T-helper 2 cell treated with Interferon-gamma antibody and Interleukin-4, amounts not matched to agents 5 μg/mL and 100 μg/mL, for 36 hours (primary cell): ENCODE results near the gene TMEM248.
"Not testable (repeated sequence)": the region's sequence is repeated elsewhere in the genome, so short reads cannot be mapped to it uniquely, and the experiment has no call there.

ENCODE experiments used
- DNase-seq: peaks from one replicate; pipeline ENCODE4 v3.0.0; 2021; ENCODE audit warnings: low spot score
- H3K27ac Mint-ChIP-seq: one replicate; pipeline ENCODE4 v1.8.0; 2021; ENCODE audit warnings: mild to moderate bottlenecking, mixed read lengths
- H3K27me3 Mint-ChIP-seq: one replicate; pipeline ENCODE4 v1.8.0; 2021; ENCODE audit warnings: low read depth, mixed read lengths
- H3K36me3 Mint-ChIP-seq: one replicate; pipeline ENCODE4 v1.8.0; 2021; ENCODE audit warnings: low read depth, mixed read lengths
- H3K4me1 Mint-ChIP-seq: one replicate; pipeline ENCODE4 v1.8.0; 2021; ENCODE audit warnings: low read depth, mixed read lengths
- H3K4me3 Mint-ChIP-seq: one replicate; pipeline ENCODE4 v1.8.0; 2022; ENCODE audit warnings: mild to moderate bottlenecking, moderate library complexity, mixed read lengths
- H3K9me3 Mint-ChIP-seq: one replicate; pipeline ENCODE4 v1.8.0; 2021; ENCODE audit warnings: mixed read lengths

TMEM248 gene

GRCh38 chr7:66901941-66902843 lies 18.8 kb upstream of the TMEM248 start:
- DNase-seq, result no peak
- H3K4me1 Mint-ChIP-seq, result no peaks in the 10 kb centered on the region
- H3K27me3 Mint-ChIP-seq, result no peaks in the 10 kb centered on the region
- H3K9me3 Mint-ChIP-seq, result no peaks in the 10 kb centered on the region
- H3K36me3 Mint-ChIP-seq, result no peaks in the 10 kb centered on the region
- no peak overlapping the region for H3K4me3 Mint-ChIP-seq
- no peak overlapping the region for H3K27ac Mint-ChIP-seq

DNA sequence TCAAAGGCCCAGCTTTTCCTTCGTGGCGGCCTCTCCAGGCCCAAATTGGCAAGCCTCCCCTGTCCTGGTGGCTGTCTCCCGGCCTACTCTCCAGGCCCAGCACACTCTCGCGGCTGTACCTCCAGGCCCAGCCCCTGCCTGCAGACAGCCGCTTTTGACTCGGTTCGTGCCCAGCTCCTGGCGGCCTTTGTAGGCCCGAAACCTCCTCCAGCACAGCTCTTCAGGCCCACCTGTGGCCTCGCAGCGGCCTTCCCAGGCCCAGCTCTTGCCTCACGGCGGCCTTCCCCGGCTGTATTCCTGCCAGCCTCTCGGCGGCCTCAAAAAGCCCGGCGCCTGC lies 18.2 kb upstream of the TMEM248 start:
- Mint-ChIP-seq H3K36me3 (no peaks in the 10 kb centered on the region), H3K27me3 (no peaks in the 10 kb centered on the region), H3K9me3 (no peaks in the 10 kb centered on the region), H3K4me1 (no peaks in the 10 kb centered on the region), H3K4me3 (no peak overlapping the region), H3K27ac (no peak overlapping the region)
- no peak for DNase-seq

DNA sequence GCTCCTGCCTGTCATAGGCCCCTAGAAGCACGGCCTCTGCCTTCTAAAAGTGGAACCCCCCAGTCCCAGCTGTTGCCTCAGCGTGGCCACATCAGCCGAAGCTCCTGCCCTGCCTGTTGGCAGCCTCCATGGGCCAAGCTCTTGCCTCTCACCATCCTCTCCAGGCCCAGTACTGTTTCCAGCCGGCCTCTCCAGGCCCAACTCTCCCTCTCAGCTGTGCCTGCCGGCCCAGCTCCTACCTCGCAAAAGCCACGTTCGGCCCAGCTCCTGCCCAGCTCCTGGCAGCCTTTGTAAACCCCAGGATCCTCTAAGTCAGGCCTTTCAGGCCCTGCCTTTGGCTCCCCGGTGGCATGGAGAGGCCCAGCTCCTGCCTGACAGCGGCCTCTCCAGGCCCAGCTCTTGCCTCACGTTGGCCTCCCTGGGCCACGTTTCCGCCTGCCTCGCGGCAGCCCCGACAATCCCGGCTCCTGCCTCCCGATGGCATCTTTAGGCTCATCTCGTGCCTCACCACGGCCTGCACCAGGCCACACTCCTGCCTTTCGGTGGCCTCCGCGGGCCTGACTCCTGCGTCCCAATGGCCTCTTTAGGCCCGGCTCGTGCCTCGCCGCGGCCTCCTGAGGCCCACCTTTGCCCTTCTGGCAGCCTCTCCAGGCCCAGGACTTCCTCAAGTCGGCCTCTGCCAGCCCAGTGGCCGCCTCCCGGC lies 17.5 kb upstream of the TMEM248 start:
- Mint-ChIP-seq H3K36me3 (no peaks in the 10 kb centered on the region), H3K27ac (no peak overlapping the region), H3K4me3 (no peak overlapping the region), H3K9me3 (no peaks in the 10 kb centered on the region), H3K27me3 (no peaks in the 10 kb centered on the region), H3K4me1 (no peaks in the 10 kb centered on the region)
- DNase-seq, result no peak

GRCh38 chr7:66904063-66904593 lies 16.9 kb upstream of the TMEM248 start:
- DNase-seq, result no peak
- Mint-ChIP-seq H3K4me3 (no peak overlapping the region), H3K27ac (no peak overlapping the region), H3K27me3 (no peaks in the 10 kb centered on the region), H3K4me1 (no peaks in the 10 kb centered on the region), H3K36me3 (no peaks in the 10 kb centered on the region), H3K9me3 (no peaks in the 10 kb centered on the region)

- Mint-ChIP-seq H3K27ac (no peak overlapping the region), H3K27me3 (no peaks in the 10 kb centered on the region), H3K4me3 (no peak overlapping the region), H3K36me3 (no peaks in the 10 kb centered on the region), H3K9me3 (no peaks in the 10 kb centered on the region), H3K4me1 (no peaks in the 10 kb centered on the region)
- no peak for DNase-seq
These were observed 15.7 kb upstream of the TMEM248 start for GRCh38 chr7:66905278-66905677.

GRCh38 chr7:66905689-66906088 lies 15.3 kb upstream of the TMEM248 start:
- Mint-ChIP-seq H3K4me3 (no peak overlapping the region), H3K27me3 (no peaks in the 10 kb centered on the region), H3K4me1 (no peaks in the 10 kb centered on the region), H3K9me3 (no peaks in the 10 kb centered on the region), H3K36me3 (no peaks in the 10 kb centered on the region), H3K27ac (no peak overlapping the region)
- DNase-seq, result no peak

GRCh38 chr7:66907731-66908130 lies 13.3 kb upstream of the TMEM248 start:
- no peaks in the 10 kb centered on the region for H3K9me3 Mint-ChIP-seq
- DNase-seq, result no peak
- H3K27me3 Mint-ChIP-seq, result no peaks in the 10 kb centered on the region

GRCh38 chr7:66908598-66908997 lies 12.4 kb upstream of the TMEM248 start:
- H3K4me1 Mint-ChIP-seq, H3K27ac Mint-ChIP-seq, DNase-seq, H3K27me3 Mint-ChIP-seq, H3K36me3 Mint-ChIP-seq, H3K9me3 Mint-ChIP-seq, H3K4me3 Mint-ChIP-seq: not testable (repeated sequence)

More at GRCh38 chr7:66907731-66908130, 13.3 kb upstream of the TMEM248 start:
- Mint-ChIP-seq H3K4me1 (no peaks in the 10 kb centered on the region), H3K36me3 (no peaks in the 10 kb centered on the region), H3K4me3 (no peak overlapping the region), H3K27ac (no peak overlapping the region)

DNA sequence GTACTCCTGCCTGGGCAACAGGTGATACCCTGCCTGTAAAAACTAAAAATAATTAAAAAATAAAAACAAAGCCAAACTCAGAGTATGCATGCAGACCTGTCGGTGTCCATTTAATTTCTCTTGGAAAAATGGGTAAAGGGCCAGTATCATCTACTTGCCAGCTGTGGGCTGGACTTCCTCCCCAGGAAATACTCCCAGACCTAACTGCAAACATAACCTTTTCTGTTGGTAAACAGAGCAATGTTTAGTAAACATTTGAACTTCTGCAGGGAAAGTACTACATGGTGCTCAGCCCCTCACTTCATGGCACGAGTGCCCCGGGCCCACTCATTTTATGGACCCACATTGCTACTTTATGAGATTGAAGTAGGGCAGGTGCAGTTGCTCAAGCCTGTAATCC lies 10.2 kb upstream of the TMEM248 start:
- Mint-ChIP-seq H3K9me3 (no peaks in the 10 kb centered on the region), H3K27ac (no peak overlapping the region), H3K27me3 (no peaks in the 10 kb centered on the region), H3K4me1 (no peaks in the 10 kb centered on the region), H3K4me3 (no peak overlapping the region), H3K36me3 (no peaks in the 10 kb centered on the region)
- DNase-seq, result no peak

GRCh38 chr7:66911191-66911590 lies 9.8 kb upstream of the TMEM248 start:
- not testable (repeated sequence) for H3K9me3 Mint-ChIP-seq, H3K27me3 Mint-ChIP-seq, H3K4me1 Mint-ChIP-seq, H3K4me3 Mint-ChIP-seq, DNase-seq, H3K36me3 Mint-ChIP-seq, H3K27ac Mint-ChIP-seq

DNA sequence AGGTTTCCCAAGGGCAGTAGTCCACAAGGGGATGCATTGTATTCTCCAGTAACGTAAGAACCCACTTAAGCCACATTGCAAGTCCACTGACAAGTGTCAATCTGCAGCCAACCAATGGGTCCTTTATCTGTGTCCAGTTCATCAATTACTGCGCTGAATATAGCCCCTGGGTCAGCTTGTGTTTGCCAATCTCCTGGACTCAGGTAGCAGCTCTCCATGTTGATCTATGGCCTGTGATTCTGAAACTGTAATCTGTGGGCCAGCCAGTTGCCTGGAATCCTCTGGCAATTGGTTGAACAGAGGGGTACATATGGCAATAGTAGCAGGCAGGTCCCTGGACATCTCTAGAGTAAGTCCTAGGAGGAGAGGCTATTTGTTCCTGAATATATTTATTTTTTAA lies 8.8 kb upstream of the TMEM248 start:
- DNase-seq, result no peak
- H3K4me3 Mint-ChIP-seq, result no peak overlapping the region
- H3K27ac Mint-ChIP-seq, result no peak overlapping the region
- no peaks in the 10 kb centered on the region for H3K36me3 Mint-ChIP-seq
- no peaks in the 10 kb centered on the region for H3K4me1 Mint-ChIP-seq
- no peaks in the 10 kb centered on the region for H3K27me3 Mint-ChIP-seq
- H3K9me3 Mint-ChIP-seq, result no peaks in the 10 kb centered on the region

GRCh38 chr7:66913118-66914037 lies 7.6 kb upstream of the TMEM248 start:
- no peak for DNase-seq
- Mint-ChIP-seq H3K27ac (no peak overlapping the region), H3K9me3 (no peaks in the 10 kb centered on the region), H3K27me3 (peaks cover 2% of the 10 kb centered on the region), H3K4me1 (no peaks in the 10 kb centered on the region), H3K36me3 (no peaks in the 10 kb centered on the region), H3K4me3 (no peak overlapping the region)

- H3K36me3 Mint-ChIP-seq, H3K27ac Mint-ChIP-seq, H3K4me3 Mint-ChIP-seq, DNase-seq, H3K27me3 Mint-ChIP-seq, H3K9me3 Mint-ChIP-seq: not testable (repeated sequence)
- H3K4me1 Mint-ChIP-seq, result peaks cover 10% of the 10 kb centered on the region
These were observed 3.1 kb upstream of the TMEM248 start for GRCh38 chr7:66917904-66918303.

- Mint-ChIP-seq H3K36me3 (peaks cover 9% of the 10 kb centered on the region), H3K9me3 (no peaks in the 10 kb centered on the region), H3K27ac (peak overlapping the region; percentile 67), H3K4me3 (peak overlapping the region; percentile 49), H3K27me3 (peaks cover 2% of the 10 kb centered on the region), H3K4me1 (peaks cover 19% of the 10 kb centered on the region)
- DNase-seq, result no peak
These were observed 1.7 kb upstream of the TMEM248 start for GRCh38 chr7:66919304-66919703.
